Measurements from ENCODE around the gene RANBP3.

- TF ChIP-seq ZNF324 (tag by site-specific recombination; IDR thresholded peaks at IDR 0.05) (no peak), KLF7 (tag by site-specific recombination; IDR thresholded peaks at IDR 0.05; ENCODE audit: borderline replicate concordance) (no peak), TCF7L2 (IDR thresholded peaks at IDR 0.05; ENCODE audit: borderline replicate concordance, low read depth, low read length) (no peak), ZNF677 (tag by site-specific recombination; IDR thresholded peaks at IDR 0.05) (no peak), AEBP2 (tag by site-specific recombination; IDR thresholded peaks at IDR 0.05; ENCODE audit: borderline replicate concordance) (no peak), ZNF658 (tag by site-specific recombination; IDR thresholded peaks at IDR 0.05) (no peak), ZNF501 (tag by site-specific recombination; IDR thresholded peaks at IDR 0.05) (no peak), KLF10 (tag by site-specific recombination; IDR thresholded peaks at IDR 0.05) (no peak), ZBTB10 (tag by site-specific recombination; IDR thresholded peaks at IDR 0.05) (no peak), SETDB1 (IDR thresholded peaks at IDR 0.05; ENCODE audit: insufficient read length, low read length) (no peak)
- TF ChIP-seq, protein P1, sequence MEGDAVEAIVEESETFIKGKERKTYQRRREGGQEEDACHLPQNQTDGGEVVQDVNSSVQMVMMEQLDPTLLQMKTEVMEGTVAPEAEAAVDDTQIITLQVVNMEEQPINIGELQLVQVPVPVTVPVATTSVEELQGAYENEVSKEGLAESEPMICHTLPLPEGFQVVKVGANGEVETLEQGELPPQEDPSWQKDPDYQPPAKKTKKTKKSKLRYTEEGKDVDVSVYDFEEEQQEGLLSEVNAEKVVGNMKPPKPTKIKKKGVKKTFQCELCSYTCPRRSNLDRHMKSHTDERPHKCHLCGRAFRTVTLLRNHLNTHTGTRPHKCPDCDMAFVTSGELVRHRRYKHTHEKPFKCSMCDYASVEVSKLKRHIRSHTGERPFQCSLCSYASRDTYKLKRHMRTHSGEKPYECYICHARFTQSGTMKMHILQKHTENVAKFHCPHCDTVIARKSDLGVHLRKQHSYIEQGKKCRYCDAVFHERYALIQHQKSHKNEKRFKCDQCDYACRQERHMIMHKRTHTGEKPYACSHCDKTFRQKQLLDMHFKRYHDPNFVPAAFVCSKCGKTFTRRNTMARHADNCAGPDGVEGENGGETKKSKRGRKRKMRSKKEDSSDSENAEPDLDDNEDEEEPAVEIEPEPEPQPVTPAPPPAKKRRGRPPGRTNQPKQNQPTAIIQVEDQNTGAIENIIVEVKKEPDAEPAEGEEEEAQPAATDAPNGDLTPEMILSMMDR (tag by site-specific recombination; IDR thresholded peaks at IDR 0.05): no peak
- TF ChIP-seq, protein P2, sequence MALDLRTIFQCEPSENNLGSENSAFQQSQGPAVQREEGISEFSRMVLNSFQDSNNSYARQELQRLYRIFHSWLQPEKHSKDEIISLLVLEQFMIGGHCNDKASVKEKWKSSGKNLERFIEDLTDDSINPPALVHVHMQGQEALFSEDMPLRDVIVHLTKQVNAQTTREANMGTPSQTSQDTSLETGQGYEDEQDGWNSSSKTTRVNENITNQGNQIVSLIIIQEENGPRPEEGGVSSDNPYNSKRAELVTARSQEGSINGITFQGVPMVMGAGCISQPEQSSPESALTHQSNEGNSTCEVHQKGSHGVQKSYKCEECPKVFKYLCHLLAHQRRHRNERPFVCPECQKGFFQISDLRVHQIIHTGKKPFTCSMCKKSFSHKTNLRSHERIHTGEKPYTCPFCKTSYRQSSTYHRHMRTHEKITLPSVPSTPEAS (tag by site-specific recombination; IDR thresholded peaks at IDR 0.05): no peak
- TF ChIP-seq, protein P3, sequence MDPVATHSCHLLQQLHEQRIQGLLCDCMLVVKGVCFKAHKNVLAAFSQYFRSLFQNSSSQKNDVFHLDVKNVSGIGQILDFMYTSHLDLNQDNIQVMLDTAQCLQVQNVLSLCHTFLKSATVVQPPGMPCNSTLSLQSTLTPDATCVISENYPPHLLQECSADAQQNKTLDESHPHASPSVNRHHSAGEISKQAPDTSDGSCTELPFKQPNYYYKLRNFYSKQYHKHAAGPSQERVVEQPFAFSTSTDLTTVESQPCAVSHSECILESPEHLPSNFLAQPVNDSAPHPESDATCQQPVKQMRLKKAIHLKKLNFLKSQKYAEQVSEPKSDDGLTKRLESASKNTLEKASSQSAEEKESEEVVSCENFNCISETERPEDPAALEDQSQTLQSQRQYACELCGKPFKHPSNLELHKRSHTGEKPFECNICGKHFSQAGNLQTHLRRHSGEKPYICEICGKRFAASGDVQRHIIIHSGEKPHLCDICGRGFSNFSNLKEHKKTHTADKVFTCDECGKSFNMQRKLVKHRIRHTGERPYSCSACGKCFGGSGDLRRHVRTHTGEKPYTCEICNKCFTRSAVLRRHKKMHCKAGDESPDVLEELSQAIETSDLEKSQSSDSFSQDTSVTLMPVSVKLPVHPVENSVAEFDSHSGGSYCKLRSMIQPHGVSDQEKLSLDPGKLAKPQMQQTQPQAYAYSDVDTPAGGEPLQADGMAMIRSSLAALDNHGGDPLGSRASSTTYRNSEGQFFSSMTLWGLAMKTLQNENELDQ (tag by site-specific recombination; IDR thresholded peaks at IDR 0.05; ENCODE audit: low read depth): no peak
- TF ChIP-seq, protein P4, sequence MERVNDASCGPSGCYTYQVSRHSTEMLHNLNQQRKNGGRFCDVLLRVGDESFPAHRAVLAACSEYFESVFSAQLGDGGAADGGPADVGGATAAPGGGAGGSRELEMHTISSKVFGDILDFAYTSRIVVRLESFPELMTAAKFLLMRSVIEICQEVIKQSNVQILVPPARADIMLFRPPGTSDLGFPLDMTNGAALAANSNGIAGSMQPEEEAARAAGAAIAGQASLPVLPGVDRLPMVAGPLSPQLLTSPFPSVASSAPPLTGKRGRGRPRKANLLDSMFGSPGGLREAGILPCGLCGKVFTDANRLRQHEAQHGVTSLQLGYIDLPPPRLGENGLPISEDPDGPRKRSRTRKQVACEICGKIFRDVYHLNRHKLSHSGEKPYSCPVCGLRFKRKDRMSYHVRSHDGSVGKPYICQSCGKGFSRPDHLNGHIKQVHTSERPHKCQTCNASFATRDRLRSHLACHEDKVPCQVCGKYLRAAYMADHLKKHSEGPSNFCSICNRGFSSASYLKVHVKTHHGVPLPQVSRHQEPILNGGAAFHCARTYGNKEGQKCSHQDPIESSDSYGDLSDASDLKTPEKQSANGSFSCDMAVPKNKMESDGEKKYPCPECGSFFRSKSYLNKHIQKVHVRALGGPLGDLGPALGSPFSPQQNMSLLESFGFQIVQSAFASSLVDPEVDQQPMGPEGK (tag by site-specific recombination; IDR thresholded peaks at IDR 0.05): no peak
These were observed 45.2 kb upstream of the RANBP3 start for GRCh38 chr19:6023085-6023682.
